Glutamatergic neuron (in vitro differentiated cells): Measurements from ENCODE around the gene SLC46A3. TPM values are rescaled to one million over a fixed set of nuclear protein-coding genes. Genes with fewer than 3 reads are reported as not detected.
A peak's percentile ranks its signal among the peaks of the same experiment; 100 is the strongest.
"Not testable (repeated sequence)": the region's sequence is repeated elsewhere in the genome, so short reads cannot be mapped to it uniquely, and the experiment has no call there.

Experiments
- DNase-seq: peaks from one replicate; pipeline ENCODE4 v3.0.0; 2022
- H3K27ac Mint-ChIP-seq: one replicate; pipeline ENCODE4 v1.8.0; 2020; ENCODE audit warnings: mild to moderate bottlenecking, mixed read lengths, inconsistent platforms; ENCODE audit not compliant: unreplicated experiment
- H3K27me3 Mint-ChIP-seq: one replicate; pipeline ENCODE4 v1.8.0; 2020; ENCODE audit warnings: mild to moderate bottlenecking, moderate library complexity, mixed read lengths, inconsistent platforms; ENCODE audit not compliant: unreplicated experiment
- H3K36me3 Mint-ChIP-seq: one replicate; pipeline ENCODE4 v1.8.0; 2020; ENCODE audit warnings: mild to moderate bottlenecking, mixed read lengths, inconsistent platforms; ENCODE audit not compliant: unreplicated experiment
- H3K4me1 Mint-ChIP-seq: one replicate; pipeline ENCODE4 v1.8.0; 2020; ENCODE audit warnings: mild to moderate bottlenecking, low read depth, mixed read lengths, inconsistent platforms; ENCODE audit not compliant: unreplicated experiment
- H3K4me3 Mint-ChIP-seq: one replicate; pipeline ENCODE4 v1.8.0; 2020; ENCODE audit warnings: mild to moderate bottlenecking, mixed read lengths, inconsistent platforms; ENCODE audit not compliant: unreplicated experiment
- H3K9me3 Mint-ChIP-seq: one replicate; pipeline ENCODE4 v1.8.0; 2020; ENCODE audit warnings: mild to moderate bottlenecking, moderate library complexity, mixed read lengths, inconsistent platforms; ENCODE audit not compliant: unreplicated experiment
- total RNA-seq: library from RNA; stranded (reverse); fragmentation: NEBNext Ultra II Directional; extraction: Animal tissue kit (Norgen Biotek cat#: 25700); gene quantifications from one replicate; pipeline ENCODE4 v1.2.1, GENCODE V29; 2021; ENCODE audit not compliant: unreplicated experiment
- TF ChIP-seq, protein P1 (sequence below): fragments of 200-600 bp; sonication (generic); IDR thresholded peaks from one replicate; pipeline ENCODE4 v1.5.0; 2021; ENCODE audit not compliant: partially characterized antibody, unreplicated experiment

The SLC46A3 gene
- total RNA-seq, 1 donor from 2014 or later = 2.3 TPM

DNA sequence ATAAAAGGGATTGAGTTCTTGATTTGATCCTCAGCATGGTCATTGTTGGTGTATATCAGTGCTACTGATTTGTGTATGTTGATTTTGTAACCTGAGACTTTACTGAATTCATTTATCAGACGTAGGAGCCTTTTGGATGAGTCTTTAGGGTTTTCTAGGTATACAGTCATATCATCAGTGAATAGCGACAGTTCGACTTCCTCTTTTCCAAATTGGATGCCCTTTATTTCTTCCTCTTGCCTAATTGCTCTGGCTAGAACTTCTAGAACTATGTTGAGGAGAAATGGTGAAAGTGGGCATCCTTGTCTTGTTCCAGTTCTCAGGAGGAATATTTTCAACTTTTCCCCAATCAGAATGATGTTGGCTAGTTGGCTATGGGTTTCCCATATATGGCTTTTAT is 32.9 kb downstream of the SLC46A3 start:
- Mint-ChIP-seq H3K4me3 (no peak overlapping the region), H3K36me3 (peaks cover 9% of the 10 kb centered on the region), H3K27me3 (peaks cover 3% of the 10 kb centered on the region), H3K4me1 (no peaks in the 10 kb centered on the region), H3K9me3 (peaks cover 3% of the 10 kb centered on the region), H3K27ac (no peak overlapping the region)
- no peak for DNase-seq
- TF ChIP-seq, protein P1, sequence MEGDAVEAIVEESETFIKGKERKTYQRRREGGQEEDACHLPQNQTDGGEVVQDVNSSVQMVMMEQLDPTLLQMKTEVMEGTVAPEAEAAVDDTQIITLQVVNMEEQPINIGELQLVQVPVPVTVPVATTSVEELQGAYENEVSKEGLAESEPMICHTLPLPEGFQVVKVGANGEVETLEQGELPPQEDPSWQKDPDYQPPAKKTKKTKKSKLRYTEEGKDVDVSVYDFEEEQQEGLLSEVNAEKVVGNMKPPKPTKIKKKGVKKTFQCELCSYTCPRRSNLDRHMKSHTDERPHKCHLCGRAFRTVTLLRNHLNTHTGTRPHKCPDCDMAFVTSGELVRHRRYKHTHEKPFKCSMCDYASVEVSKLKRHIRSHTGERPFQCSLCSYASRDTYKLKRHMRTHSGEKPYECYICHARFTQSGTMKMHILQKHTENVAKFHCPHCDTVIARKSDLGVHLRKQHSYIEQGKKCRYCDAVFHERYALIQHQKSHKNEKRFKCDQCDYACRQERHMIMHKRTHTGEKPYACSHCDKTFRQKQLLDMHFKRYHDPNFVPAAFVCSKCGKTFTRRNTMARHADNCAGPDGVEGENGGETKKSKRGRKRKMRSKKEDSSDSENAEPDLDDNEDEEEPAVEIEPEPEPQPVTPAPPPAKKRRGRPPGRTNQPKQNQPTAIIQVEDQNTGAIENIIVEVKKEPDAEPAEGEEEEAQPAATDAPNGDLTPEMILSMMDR = no peak

DNA sequence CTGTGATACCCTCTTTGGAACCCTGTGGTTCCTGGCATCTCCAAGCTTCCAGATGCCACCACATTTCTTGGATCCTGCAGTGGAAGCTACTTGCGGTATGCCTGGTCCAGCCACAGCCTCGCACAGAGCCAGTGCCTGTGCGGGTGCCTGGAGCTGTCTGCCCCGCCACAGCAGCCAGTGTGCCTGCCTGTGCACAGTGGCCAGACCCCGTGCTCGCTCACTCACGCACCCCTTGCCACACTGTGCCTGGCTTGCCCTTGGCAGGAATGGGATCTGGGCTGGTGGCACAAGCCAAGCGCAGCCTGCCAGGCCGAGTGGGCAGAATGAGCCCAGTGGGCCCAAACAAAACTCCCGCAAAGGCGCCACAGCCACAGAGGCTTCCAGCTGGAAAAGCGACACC is 33.7 kb downstream of the SLC46A3 start:
- no peak for DNase-seq
- Mint-ChIP-seq H3K4me3 (no peak overlapping the region), H3K36me3 (peaks cover 9% of the 10 kb centered on the region), H3K27ac (no peak overlapping the region), H3K27me3 (peaks cover 3% of the 10 kb centered on the region), H3K9me3 (peaks cover 3% of the 10 kb centered on the region), H3K4me1 (no peaks in the 10 kb centered on the region)
- TF ChIP-seq, protein P1 = no peak

DNA sequence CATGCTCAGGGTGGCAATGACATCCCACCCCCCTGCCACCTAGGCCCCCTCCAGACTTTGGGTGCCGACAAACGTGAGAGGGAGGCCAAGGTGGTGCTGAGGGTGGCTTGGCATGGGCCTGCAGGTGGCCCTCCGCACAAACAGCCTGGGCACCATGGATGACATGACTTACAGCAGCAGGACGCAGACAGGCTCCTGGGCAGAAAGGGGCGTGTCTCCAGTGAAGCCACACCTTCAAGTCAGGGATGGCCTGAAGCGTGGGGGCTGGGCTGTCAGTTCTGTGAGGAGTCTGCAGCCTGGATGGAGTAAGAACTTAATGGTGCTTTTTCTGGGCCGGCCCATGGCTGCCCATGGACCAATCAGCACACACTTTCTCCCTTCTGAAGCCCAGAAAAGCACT is 34.5 kb downstream of the SLC46A3 start:
- TF ChIP-seq, protein P1 = no peak
- H3K9me3 Mint-ChIP-seq = peaks cover 3% of the 10 kb centered on the region
- peaks cover 9% of the 10 kb centered on the region for H3K36me3 Mint-ChIP-seq
- no peak overlapping the region for H3K27ac Mint-ChIP-seq
- H3K27me3 Mint-ChIP-seq = peaks cover 3% of the 10 kb centered on the region
- no peak overlapping the region for H3K4me3 Mint-ChIP-seq
- DNase-seq = peak; percentile 44
- H3K4me1 Mint-ChIP-seq = no peaks in the 10 kb centered on the region

DNA sequence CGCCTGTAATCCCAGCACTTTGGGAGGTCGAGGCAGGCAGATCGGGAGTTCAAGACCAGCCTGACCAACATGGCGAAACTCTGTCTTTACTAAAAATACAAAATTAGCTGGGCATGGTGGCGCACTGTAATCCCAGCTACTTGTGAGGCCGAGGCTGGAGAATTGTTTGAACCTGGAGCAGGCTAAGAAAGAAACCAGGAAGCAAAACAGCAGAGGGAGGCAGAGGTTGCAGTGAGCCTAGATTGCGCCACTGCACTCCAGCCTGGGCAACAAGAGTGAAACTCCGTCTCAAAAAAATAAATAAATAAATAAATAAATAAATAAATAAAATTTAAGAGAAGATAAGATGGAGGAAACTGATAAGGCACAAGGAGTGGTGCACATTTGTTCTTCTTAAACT is 35.6 kb downstream of the SLC46A3 start:
- not testable (repeated sequence) for H3K4me1 Mint-ChIP-seq, H3K27me3 Mint-ChIP-seq, H3K4me3 Mint-ChIP-seq, DNase-seq, H3K9me3 Mint-ChIP-seq, H3K27ac Mint-ChIP-seq, H3K36me3 Mint-ChIP-seq

DNA sequence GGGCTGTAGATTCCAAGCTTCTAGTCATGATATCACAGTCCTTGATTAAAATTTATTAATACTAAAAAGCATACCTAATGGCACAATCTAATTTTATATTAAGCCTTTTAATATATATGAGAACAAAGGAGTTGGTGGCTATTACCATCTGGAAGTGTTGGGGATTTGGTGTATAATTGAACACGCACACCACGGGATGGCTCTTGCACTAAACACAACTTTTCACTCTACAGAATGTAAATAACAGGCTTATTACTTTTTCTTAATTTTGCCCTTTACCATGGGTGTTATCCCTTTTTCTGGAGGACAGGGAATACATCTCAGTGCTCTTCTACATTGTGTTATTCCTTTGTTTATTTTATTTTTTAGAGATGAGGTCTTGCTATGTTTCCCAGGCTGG is 38.2 kb downstream of the SLC46A3 start:
- no peaks in the 10 kb centered on the region for H3K4me1 Mint-ChIP-seq
- no peak for DNase-seq
- no peak overlapping the region for H3K4me3 Mint-ChIP-seq
- H3K9me3 Mint-ChIP-seq = no peaks in the 10 kb centered on the region
- no peak overlapping the region for H3K27ac Mint-ChIP-seq
- H3K36me3 Mint-ChIP-seq = no peaks in the 10 kb centered on the region
- TF ChIP-seq, protein P1 = no peak
- peaks cover 3% of the 10 kb centered on the region for H3K27me3 Mint-ChIP-seq

DNA sequence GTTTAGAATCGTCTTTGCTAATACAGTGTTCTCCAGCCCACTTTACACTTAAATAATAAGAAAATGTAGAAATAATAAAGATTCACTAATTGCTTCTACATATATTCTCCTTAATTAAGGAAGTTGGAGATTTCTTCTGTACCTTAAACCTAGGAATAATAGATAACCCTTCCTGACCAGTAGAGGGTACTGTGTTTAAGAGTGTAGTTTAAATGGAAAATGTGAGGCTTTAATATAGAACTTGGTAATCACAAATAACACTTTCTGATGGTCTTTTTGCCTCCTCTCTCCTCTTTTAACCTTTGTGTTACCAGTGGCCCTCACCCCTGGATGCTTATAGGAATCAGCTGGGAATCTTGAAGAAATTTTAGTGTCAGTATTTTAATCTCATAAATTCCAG is 39.1 kb downstream of the SLC46A3 start:
- TF ChIP-seq, protein P1 = peak; percentile 34
- Mint-ChIP-seq H3K27me3 (peaks cover under 1% of the 10 kb centered on the region), H3K4me1 (no peaks in the 10 kb centered on the region), H3K4me3 (no peak overlapping the region), H3K36me3 (no peaks in the 10 kb centered on the region), H3K9me3 (no peaks in the 10 kb centered on the region), H3K27ac (no peak overlapping the region)
- DNase-seq = no peak
